ENCODE results near the gene CNNM4.

GRCh38 chr2:96729748-96730147 is 31.0 kb upstream of the CNNM4 start:
- TF ChIP-seq CTCF (conservative IDR thresholded peaks at IDR 0.05; ENCODE audit: low read length) (no peak), EZH2phosphoT487 (IDR thresholded peaks at IDR 0.05; ENCODE audit: borderline replicate concordance) (no peak)

Data from Loucy (cell line).